T-helper 1 cell (primary cell): ENCODE data around the gene ARHGAP15.

Experiments
- DNase-seq, 5 donors: peaks; one replicate each; pipeline ENCODE4 v3.0.0-alpha.2; 2012 to 2020

Gene ARHGAP15

GRCh38 chr2:143466391-143466790, 337.2 kb downstream of the ARHGAP15 start:
- no peak for DNase-seq

- DNase-seq, result no peak
Observed at GRCh38 chr2:143467011-143467410, 337.8 kb downstream of the ARHGAP15 start.

GRCh38 chr2:143468341-143468888, 339.2 kb downstream of the ARHGAP15 start:
- peak in 1 of 5 donors; percentile 37 for DNase-seq

GRCh38 chr2:143469323-143469722, 340.1 kb downstream of the ARHGAP15 start:
- DNase-seq, result no peak

GRCh38 chr2:143471550-143471949, 342.3 kb downstream of the ARHGAP15 start:
- no peak for DNase-seq

- DNase-seq, result no peak
Observed at GRCh38 chr2:143473216-143473615, 344.0 kb downstream of the ARHGAP15 start.

- no peak for DNase-seq
Observed at GRCh38 chr2:143473820-143474219, 344.6 kb downstream of the ARHGAP15 start.

- DNase-seq, result no peak
Observed at GRCh38 chr2:143474586-143474985, 345.4 kb downstream of the ARHGAP15 start.

GRCh38 chr2:143475041-143475776, 346.0 kb downstream of the ARHGAP15 start:
- DNase-seq, result no peak

- no peak for DNase-seq
Observed at GRCh38 chr2:143476336-143477087, 347.3 kb downstream of the ARHGAP15 start.

- no peak for DNase-seq
Observed at GRCh38 chr2:143477714-143478443, 348.7 kb downstream of the ARHGAP15 start.

GRCh38 chr2:143480086-143480485, 350.9 kb downstream of the ARHGAP15 start:
- no peak for DNase-seq

- DNase-seq, result no peak
Observed at GRCh38 chr2:143480601-143481236, 351.5 kb downstream of the ARHGAP15 start.

GRCh38 chr2:143481237-143481623, 352.0 kb downstream of the ARHGAP15 start:
- DNase-seq, result no peak

- DNase-seq, result no peak
Observed at GRCh38 chr2:143481733-143482132, 352.5 kb downstream of the ARHGAP15 start.

- DNase-seq, result no peak
Observed at GRCh38 chr2:143482316-143482715, 353.1 kb downstream of the ARHGAP15 start.

- no peak for DNase-seq
Observed at GRCh38 chr2:143482771-143483170, 353.6 kb downstream of the ARHGAP15 start.

GRCh38 chr2:143486976-143487375, 357.8 kb downstream of the ARHGAP15 start:
- DNase-seq, result no peak

GRCh38 chr2:143489145-143489544, 359.9 kb downstream of the ARHGAP15 start:
- DNase-seq, result no peak

GRCh38 chr2:143491131-143491530, 361.9 kb downstream of the ARHGAP15 start:
- no peak for DNase-seq

GRCh38 chr2:143493339-143493738, 364.1 kb downstream of the ARHGAP15 start:
- no peak for DNase-seq

GRCh38 chr2:143497726-143498125, 368.5 kb downstream of the ARHGAP15 start:
- no peak for DNase-seq

- no peak for DNase-seq
Observed at GRCh38 chr2:143498496-143498895, 369.3 kb downstream of the ARHGAP15 start.
